ENCODE data around the gene ROBO2.

ROBO2 gene

DNA sequence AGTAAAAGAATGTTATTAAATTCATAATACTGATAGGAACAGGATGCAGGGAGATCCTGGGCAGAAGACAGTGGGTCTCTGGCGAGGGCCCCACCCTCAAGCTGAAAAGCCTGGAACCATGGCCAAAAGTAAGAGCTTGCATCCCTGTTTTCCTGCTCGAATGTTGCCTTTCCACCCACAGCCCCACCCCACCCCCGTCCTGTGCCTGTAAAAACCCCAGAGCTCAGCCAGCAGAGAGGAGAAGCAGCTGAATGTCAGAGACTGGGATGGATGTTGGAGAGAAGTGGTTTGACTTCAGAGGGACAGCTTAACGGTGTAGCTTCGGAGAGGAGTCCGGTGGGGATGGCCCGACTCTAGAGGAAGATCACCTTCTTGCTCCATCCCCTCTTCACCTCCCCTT, 207.9 kb downstream of the ROBO2 start:
- Histone ChIP-seq H3K36me3 (ENCODE audit: insufficient read depth) (no peaks in the 10 kb centered on the region), H3K4me3 (IDR thresholded peaks at IDR 0.05; ENCODE audit: insufficient read depth, low read depth, low read length) (no peak overlapping the region), H3K4me1 (ENCODE audit: low read depth, poor library complexity, severe bottlenecking) (no peaks in the 10 kb centered on the region), H3K9ac (no peak overlapping the region), H3K27me3 (ENCODE audit: insufficient read depth, low read depth) (no peaks in the 10 kb centered on the region), H3K4me2 (no peak overlapping the region), H2AFZ (ENCODE audit: low read depth) (no peak overlapping the region), H3K27ac (no peak overlapping the region), H4K20me1 (ENCODE audit: insufficient read depth) (no peaks in the 10 kb centered on the region), H3K79me2 (ENCODE audit: insufficient read depth, low read depth) (no peaks in the 10 kb centered on the region)
- TF ChIP-seq, protein P1, sequence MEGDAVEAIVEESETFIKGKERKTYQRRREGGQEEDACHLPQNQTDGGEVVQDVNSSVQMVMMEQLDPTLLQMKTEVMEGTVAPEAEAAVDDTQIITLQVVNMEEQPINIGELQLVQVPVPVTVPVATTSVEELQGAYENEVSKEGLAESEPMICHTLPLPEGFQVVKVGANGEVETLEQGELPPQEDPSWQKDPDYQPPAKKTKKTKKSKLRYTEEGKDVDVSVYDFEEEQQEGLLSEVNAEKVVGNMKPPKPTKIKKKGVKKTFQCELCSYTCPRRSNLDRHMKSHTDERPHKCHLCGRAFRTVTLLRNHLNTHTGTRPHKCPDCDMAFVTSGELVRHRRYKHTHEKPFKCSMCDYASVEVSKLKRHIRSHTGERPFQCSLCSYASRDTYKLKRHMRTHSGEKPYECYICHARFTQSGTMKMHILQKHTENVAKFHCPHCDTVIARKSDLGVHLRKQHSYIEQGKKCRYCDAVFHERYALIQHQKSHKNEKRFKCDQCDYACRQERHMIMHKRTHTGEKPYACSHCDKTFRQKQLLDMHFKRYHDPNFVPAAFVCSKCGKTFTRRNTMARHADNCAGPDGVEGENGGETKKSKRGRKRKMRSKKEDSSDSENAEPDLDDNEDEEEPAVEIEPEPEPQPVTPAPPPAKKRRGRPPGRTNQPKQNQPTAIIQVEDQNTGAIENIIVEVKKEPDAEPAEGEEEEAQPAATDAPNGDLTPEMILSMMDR (conservative IDR thresholded peaks at IDR 0.05; ENCODE audit: low read depth, low read length) = no peak

DNA sequence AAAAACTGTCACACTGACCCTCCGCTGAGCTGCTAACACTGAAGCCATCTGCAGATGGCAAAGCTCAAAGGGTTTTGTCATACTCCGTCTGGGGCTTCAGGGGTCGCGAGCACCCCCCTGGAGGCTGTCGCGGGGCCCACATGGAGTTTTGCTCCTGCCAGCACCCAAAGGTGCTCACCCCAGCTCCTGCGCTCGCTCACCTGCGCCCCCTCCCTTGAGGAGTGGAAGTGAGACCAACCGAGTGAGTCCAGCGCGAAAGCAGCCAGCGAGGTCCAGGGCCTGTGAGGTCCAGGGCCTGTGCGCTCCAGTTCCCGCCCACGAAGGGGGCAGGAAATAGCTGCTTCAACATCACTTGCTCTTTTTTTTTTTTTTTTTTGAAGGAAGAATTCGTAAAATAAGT, 208.5 kb downstream of the ROBO2 start:
- Histone ChIP-seq H3K4me2 (no peak overlapping the region), H3K4me3 (IDR thresholded peaks at IDR 0.05; ENCODE audit: insufficient read depth, low read depth, low read length) (no peak overlapping the region), H2AFZ (ENCODE audit: low read depth) (no peak overlapping the region), H3K27me3 (ENCODE audit: insufficient read depth, low read depth) (no peaks in the 10 kb centered on the region), H3K36me3 (ENCODE audit: insufficient read depth) (no peaks in the 10 kb centered on the region), H3K4me1 (ENCODE audit: low read depth, poor library complexity, severe bottlenecking) (no peaks in the 10 kb centered on the region), H3K27ac (no peak overlapping the region), H4K20me1 (ENCODE audit: insufficient read depth) (no peaks in the 10 kb centered on the region), H3K79me2 (ENCODE audit: insufficient read depth, low read depth) (no peaks in the 10 kb centered on the region), H3K9ac (no peak overlapping the region)
- TF ChIP-seq, protein P1 (conservative IDR thresholded peaks at IDR 0.05; ENCODE audit: low read depth, low read length) = no peak

DNA sequence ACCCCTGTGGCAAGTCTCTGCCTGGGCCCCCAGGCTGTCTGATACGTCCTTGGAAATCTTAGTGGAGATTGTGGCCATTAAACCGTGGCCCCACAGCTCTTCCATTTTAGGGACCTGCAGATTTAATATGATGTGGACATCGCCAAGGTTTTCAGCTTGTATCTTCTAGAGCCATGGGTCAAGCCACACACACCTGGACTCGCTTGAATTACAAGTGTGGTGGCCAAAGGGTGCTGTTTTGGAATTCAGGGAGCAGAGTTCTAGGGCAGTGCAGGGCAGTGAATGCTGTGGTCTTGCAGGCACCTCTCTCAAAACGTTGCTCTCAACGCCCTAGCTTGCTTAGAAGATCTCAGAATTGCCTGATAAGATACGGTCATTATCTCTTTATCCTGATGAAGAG, 211.2 kb downstream of the ROBO2 start:
- Histone ChIP-seq H2AFZ (ENCODE audit: low read depth) (no peak overlapping the region), H3K27me3 (ENCODE audit: insufficient read depth, low read depth) (no peaks in the 10 kb centered on the region), H3K27ac (no peak overlapping the region), H4K20me1 (ENCODE audit: insufficient read depth) (no peaks in the 10 kb centered on the region), H3K4me3 (IDR thresholded peaks at IDR 0.05; ENCODE audit: insufficient read depth, low read depth, low read length) (no peak overlapping the region), H3K36me3 (ENCODE audit: insufficient read depth) (no peaks in the 10 kb centered on the region), H3K4me1 (ENCODE audit: low read depth, poor library complexity, severe bottlenecking) (no peaks in the 10 kb centered on the region), H3K79me2 (ENCODE audit: insufficient read depth, low read depth) (no peaks in the 10 kb centered on the region), H3K9ac (no peak overlapping the region), H3K4me2 (no peak overlapping the region)
- TF ChIP-seq, protein P1 (conservative IDR thresholded peaks at IDR 0.05; ENCODE audit: low read depth, low read length) = no peak

DNA sequence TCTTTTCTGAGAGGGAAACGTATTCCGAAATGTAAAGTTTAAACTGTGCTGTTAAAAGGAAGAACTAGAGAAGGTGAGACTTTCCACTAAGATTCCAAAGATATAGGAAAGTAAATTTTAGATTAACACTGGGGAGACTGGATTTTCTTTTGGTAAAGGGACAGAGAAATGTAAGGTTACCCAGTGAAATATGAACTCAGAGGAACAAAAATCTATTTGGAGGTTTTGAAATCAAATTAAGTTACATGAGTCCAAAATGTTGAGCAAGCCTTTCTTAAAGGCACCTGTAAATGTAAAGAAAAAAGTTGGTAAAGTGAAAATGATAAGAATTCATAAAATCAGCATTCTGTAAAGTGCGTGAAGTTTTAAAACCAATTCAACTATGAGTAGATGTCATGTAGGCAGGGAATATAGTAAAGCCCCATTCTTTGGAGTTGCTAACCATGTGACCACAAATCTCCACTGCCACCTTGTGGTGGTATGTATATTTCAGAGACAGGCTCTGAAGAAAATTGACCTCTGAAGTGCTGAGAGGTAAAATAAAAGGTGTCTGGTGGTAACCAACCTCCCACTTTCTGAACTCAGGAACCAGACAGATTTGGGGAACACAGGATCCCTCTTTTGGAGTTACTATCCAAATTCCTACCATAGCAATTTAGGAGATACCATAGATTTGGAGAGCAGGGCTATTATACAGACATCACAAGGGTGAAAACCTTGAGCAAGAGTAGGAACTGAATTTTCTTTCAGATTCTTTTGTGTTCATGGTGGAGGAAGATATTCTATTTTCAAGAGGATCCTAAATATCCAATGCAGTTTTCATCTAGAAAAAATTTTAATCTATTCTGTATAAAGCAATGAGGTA, 215.3 kb downstream of the ROBO2 start:
- Histone ChIP-seq H3K9ac (no peak overlapping the region), H3K4me3 (IDR thresholded peaks at IDR 0.05; ENCODE audit: insufficient read depth, low read depth, low read length) (no peak overlapping the region), H3K4me2 (no peak overlapping the region)

More for the DNA sequence above, 215.3 kb downstream of the ROBO2 start:
- Histone ChIP-seq H3K27me3 (ENCODE audit: insufficient read depth, low read depth) (no peaks in the 10 kb centered on the region), H3K79me2 (ENCODE audit: insufficient read depth, low read depth) (no peaks in the 10 kb centered on the region), H3K4me1 (ENCODE audit: low read depth, poor library complexity, severe bottlenecking) (no peaks in the 10 kb centered on the region), H3K36me3 (ENCODE audit: insufficient read depth) (no peaks in the 10 kb centered on the region), H4K20me1 (ENCODE audit: insufficient read depth) (no peaks in the 10 kb centered on the region), H3K27ac (no peak overlapping the region), H2AFZ (ENCODE audit: low read depth) (no peak overlapping the region)
- TF ChIP-seq, protein P1 (conservative IDR thresholded peaks at IDR 0.05; ENCODE audit: low read depth, low read length) = peak; percentile 73
